Measurements from ENCODE around the gene KSR2. TPM values are rescaled to one million over a fixed set of nuclear protein-coding genes. Genes with fewer than 3 reads are reported as not detected.

KSR2 gene
- total and polyA plus RNA-seq, 2 donors (not counting 3 experiments of a cell fraction or from before 2014, with no cell fraction given): 2.1 to 5.2 TPM

GRCh38 chr12:117710121-117710520 lies 258.7 kb downstream of the KSR2 start:
- Histone ChIP-seq H4K20me1 (replicated peaks; ENCODE audit: control insufficient read depth, extremely low read depth, insufficient read depth, low read length) (no peaks in the 10 kb centered on the region), H3K4me3 (replicated peaks in 1 of 3; ENCODE audit: insufficient read depth in 1 of 3, low read depth in 1 of 3, low read length in 3 of 3) (no peak overlapping the region), H3K36me3 (ENCODE audit: control insufficient read depth in 2 of 2, extremely low read depth in 1 of 2, insufficient read depth in 2 of 2, low read length in 2 of 2) (no peaks in the 10 kb centered on the region), H2AFZ (ENCODE audit: low read depth, low read length) (no peak overlapping the region), H3K4me1 (ENCODE audit: control insufficient read depth, extremely low read depth, insufficient read depth, low read length) (no peaks in the 10 kb centered on the region), H3K4me2 (ENCODE audit: insufficient read depth, low read length) (no peak overlapping the region), H3K27me3 (ENCODE audit: control insufficient read depth in 2 of 2, insufficient read depth in 2 of 2, low read length in 2 of 2) (no peaks in the 10 kb centered on the region), H3K9me1 (replicated peaks; ENCODE audit: control insufficient read depth, extremely low read depth, insufficient read depth, low read length) (no peaks in the 10 kb centered on the region), H3K79me2 (ENCODE audit: control insufficient read depth, insufficient read depth, low read length) (no peaks in the 10 kb centered on the region), H3K27ac (ENCODE audit: insufficient read depth, low read depth, low read length) (no peak overlapping the region), H3K9ac (replicated peaks; ENCODE audit: extremely low read depth, insufficient read depth, low read length) (no peak overlapping the region), H3K9me3 (replicated peaks; ENCODE audit: control insufficient read depth, insufficient read depth, low read length) (no peaks in the 10 kb centered on the region)
- BruUV-seq (replicated peaks): no TSS peak
- intact Hi-C loops (cut with micrococcal nuclease): no loop called here
- ChIA-PET CTCF (no interaction called here), POLR2A (no interaction called here)
- dilution Hi-C loops (cut with MboI; ENCODE audit: extremely low pct_ligation_motif_present, low sequenced_read_pairs): no loop called here
- DNase-seq (ENCODE audit: low read depth, low spot score): no peak
- no peak for TF ChIP-seq GATA2 (IDR thresholded peaks at IDR 0.05; ENCODE audit: insufficient read depth, insufficient read length, low read depth, low read length)
- TF ChIP-seq MYC (IDR thresholded peaks at IDR 0.05; ENCODE audit: low read depth, low read length): no peak
- TF ChIP-seq FOS (IDR thresholded peaks at IDR 0.05; ENCODE audit: borderline replicate concordance, insufficient read depth, low read length): no peak
- no peak for TF ChIP-seq POLR2A (IDR thresholded peaks at IDR 0.05; ENCODE audit: low read depth, low read length)
- TF ChIP-seq MAX (IDR thresholded peaks at IDR 0.05; ENCODE audit: insufficient read depth, insufficient read length): no peak
- no peak for TF ChIP-seq POLR2AphosphoS5 (IDR thresholded peaks at IDR 0.05; ENCODE audit: insufficient read depth, low read depth, low read length)
- FAIRE-seq: no peak

- intact Hi-C loops (cut with micrococcal nuclease): no loop called here
- Histone ChIP-seq H3K9me1 (replicated peaks; ENCODE audit: control insufficient read depth, extremely low read depth, insufficient read depth, low read length) (no peaks in the 10 kb centered on the region), H3K79me2 (ENCODE audit: control insufficient read depth, insufficient read depth, low read length) (no peaks in the 10 kb centered on the region), H3K36me3 (ENCODE audit: control insufficient read depth in 2 of 2, extremely low read depth in 1 of 2, insufficient read depth in 2 of 2, low read length in 2 of 2) (no peaks in the 10 kb centered on the region), H3K27ac (ENCODE audit: insufficient read depth, low read depth, low read length) (no peak overlapping the region), H3K9me3 (replicated peaks; ENCODE audit: control insufficient read depth, insufficient read depth, low read length) (no peaks in the 10 kb centered on the region), H3K4me2 (ENCODE audit: insufficient read depth, low read length) (no peak overlapping the region), H3K4me1 (ENCODE audit: control insufficient read depth, extremely low read depth, insufficient read depth, low read length) (no peaks in the 10 kb centered on the region), H4K20me1 (replicated peaks; ENCODE audit: control insufficient read depth, extremely low read depth, insufficient read depth, low read length) (no peaks in the 10 kb centered on the region), H3K4me3 (replicated peaks in 1 of 3; ENCODE audit: insufficient read depth in 1 of 3, low read depth in 1 of 3, low read length in 3 of 3) (no peak overlapping the region), H2AFZ (ENCODE audit: low read depth, low read length) (no peak overlapping the region), H3K27me3 (ENCODE audit: control insufficient read depth in 2 of 2, insufficient read depth in 2 of 2, low read length in 2 of 2) (no peaks in the 10 kb centered on the region), H3K9ac (replicated peaks; ENCODE audit: extremely low read depth, insufficient read depth, low read length) (no peak overlapping the region)
- no peak for DNase-seq (ENCODE audit: low read depth, low spot score)
- dilution Hi-C loops (cut with MboI; ENCODE audit: extremely low pct_ligation_motif_present, low sequenced_read_pairs): no loop called here
- TF ChIP-seq CTCF (IDR thresholded peaks at IDR 0.05; ENCODE audit: extremely low read depth in 1 of 2, insufficient read depth in 1 of 2, low read depth in 1 of 2, low read length in 2 of 2) (no peak), POLR2AphosphoS5 (IDR thresholded peaks at IDR 0.05; ENCODE audit: insufficient read depth, low read depth, low read length) (no peak), MAX (IDR thresholded peaks at IDR 0.05; ENCODE audit: insufficient read depth, insufficient read length) (no peak), POLR2A (IDR thresholded peaks at IDR 0.05; ENCODE audit: low read depth, low read length) (no peak), EZH2 (IDR thresholded peaks at IDR 0.05; ENCODE audit: borderline replicate concordance, low read depth, low read length, severe bottlenecking) (no peak)
- POLR2A ChIA-PET: no interaction called here
- no TSS peak for BruUV-seq (replicated peaks)
- CTCF ChIA-PET: no interaction called here
- FAIRE-seq: no peak
Observed at GRCh38 chr12:117707861-117708260, 260.9 kb downstream of the KSR2 start.

Measured in endothelial cell of umbilical vein (primary cell).